Vagina (tissue), 2 donors: ENCODE measurements around the gene STAT2. TPM values are rescaled to one million over a fixed set of nuclear protein-coding genes. Genes with fewer than 3 reads are reported as not detected.
"Not testable (repeated sequence)": the region's sequence is repeated elsewhere in the genome, so short reads cannot be mapped to it uniquely, and the experiment has no call there.

Source experiments
- DNase-seq, 2 donors: peaks; one replicate each; pipeline ENCODE4 v3.0.0-alpha.2; 2017; ENCODE audit errors: extremely low spot score in 2 of 2
- H3K27ac ChIP-seq: fragments of 200-600 bp; sonication (generic); one replicate; pipeline ENCODE4 v1.5.1; 2019
- H3K27me3 ChIP-seq: fragments of 200-600 bp; sonication (generic); one replicate; pipeline ENCODE4 v1.5.1; 2019
- H3K36me3 ChIP-seq, 2 donors: fragments of 200-600 bp; sonication (generic); one replicate each; pipeline ENCODE4 v1.5.1; 2017 to 2019
- H3K4me1 ChIP-seq: fragments of 200-600 bp; sonication (generic); one replicate; pipeline ENCODE4 v1.5.1; 2019
- H3K4me3 ChIP-seq, 2 donors: fragments of 200-600 bp; sonication (generic); 1 replicate in 1 of 2; 2 replicates in 1 of 2; pipeline ENCODE4 v1.5.1; 2016 to 2019
- H3K9me3 ChIP-seq: fragments of 200-600 bp; sonication (generic); one replicate; pipeline ENCODE4 v1.5.1; 2019
- POLR2A ChIP-seq, 2 donors: fragments of 450-650 bp; IDR thresholded peaks; one replicate each; pipeline ENCODE4 v1.6.1; 2017; ENCODE audit warnings: antibody characterized with exemption in 2 of 2, mild to moderate bottlenecking in 2 of 2, moderate library complexity in 2 of 2
- POLR2AphosphoS5 ChIP-seq, 2 donors: sonication (generic); formaldehyde crosslinking; IDR thresholded peaks; one replicate each; pipeline ENCODE4 v1.9.0; 2017; ENCODE audit warnings: antibody characterized with exemption in 2 of 2, mild to moderate bottlenecking in 2 of 2, low read depth in 1 of 2; ENCODE audit not compliant: insufficient read depth in 1 of 2
- intact Hi-C: fragments of 100-400 bp; cut with DNase I; formaldehyde crosslinking; loops from one replicate; pipeline ENCODE4 v1.15.1; 2023
- total RNA-seq: library from RNA; depleted of rRNA; stranded (reverse); fragments of >200 nt; gene quantifications from one replicate; pipeline ENCODE4 v1.2.3, GENCODE V29; 2016
- TF ChIP-seq, protein P1 (sequence below), 3 experiments: fragments of 450-650 bp in 2 of 3; fragments of 200-600 bp in 1 of 3; sonication (generic) in 1 of 3; IDR thresholded peaks; one replicate each; pipeline ENCODE4 v1.5.1; 2017 to 2019; ENCODE audit warnings: antibody characterized with exemption in 3 of 3, mild to moderate bottlenecking in 2 of 3, moderate library complexity in 2 of 3

STAT2 gene
- total RNA-seq, 1 donor from 2014 or later = 109 TPM

DNA sequence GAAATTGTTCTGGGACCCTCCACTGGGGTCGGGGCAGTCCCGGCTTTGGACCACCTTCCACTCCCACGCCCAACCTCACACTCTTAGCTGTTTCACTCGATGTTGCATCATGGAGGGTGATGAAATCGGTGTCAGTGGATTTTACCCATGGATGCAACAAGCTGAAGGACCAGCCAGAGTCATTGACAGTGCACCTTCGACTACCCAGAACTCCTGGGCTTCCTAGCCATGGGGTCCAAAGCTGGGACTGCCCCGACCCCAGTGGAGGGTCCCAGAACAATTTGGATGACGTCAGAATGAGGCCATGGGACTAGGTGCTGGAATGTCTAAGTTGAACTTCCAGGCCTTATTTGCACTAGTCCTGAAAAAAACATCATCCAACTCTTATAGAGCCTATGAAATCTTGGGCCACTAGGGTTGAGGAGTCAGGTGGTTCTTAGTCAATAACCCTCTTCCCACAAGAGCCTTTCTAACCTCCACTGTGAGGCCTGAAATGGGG is 22.1 kb downstream of the STAT2 start:
- Histone ChIP-seq H3K4me3 (no peak overlapping the region), H3K9me3 (no peaks in the 10 kb centered on the region), H3K4me1 (peaks cover 12% of the 10 kb centered on the region), H3K36me3 (peaks cover 0 to 11% of the 10 kb centered on the region in 2 donors), H3K27ac (no peak overlapping the region), H3K27me3 (no peaks in the 10 kb centered on the region)
- DNase-seq = no peak
- intact Hi-C loops = no loop called here
- TF ChIP-seq, protein P1, sequence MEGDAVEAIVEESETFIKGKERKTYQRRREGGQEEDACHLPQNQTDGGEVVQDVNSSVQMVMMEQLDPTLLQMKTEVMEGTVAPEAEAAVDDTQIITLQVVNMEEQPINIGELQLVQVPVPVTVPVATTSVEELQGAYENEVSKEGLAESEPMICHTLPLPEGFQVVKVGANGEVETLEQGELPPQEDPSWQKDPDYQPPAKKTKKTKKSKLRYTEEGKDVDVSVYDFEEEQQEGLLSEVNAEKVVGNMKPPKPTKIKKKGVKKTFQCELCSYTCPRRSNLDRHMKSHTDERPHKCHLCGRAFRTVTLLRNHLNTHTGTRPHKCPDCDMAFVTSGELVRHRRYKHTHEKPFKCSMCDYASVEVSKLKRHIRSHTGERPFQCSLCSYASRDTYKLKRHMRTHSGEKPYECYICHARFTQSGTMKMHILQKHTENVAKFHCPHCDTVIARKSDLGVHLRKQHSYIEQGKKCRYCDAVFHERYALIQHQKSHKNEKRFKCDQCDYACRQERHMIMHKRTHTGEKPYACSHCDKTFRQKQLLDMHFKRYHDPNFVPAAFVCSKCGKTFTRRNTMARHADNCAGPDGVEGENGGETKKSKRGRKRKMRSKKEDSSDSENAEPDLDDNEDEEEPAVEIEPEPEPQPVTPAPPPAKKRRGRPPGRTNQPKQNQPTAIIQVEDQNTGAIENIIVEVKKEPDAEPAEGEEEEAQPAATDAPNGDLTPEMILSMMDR (IDR thresholded peaks at IDR 0.05) = no peak
- TF ChIP-seq POLR2AphosphoS5 (IDR thresholded peaks at IDR 0.05; ENCODE audit: insufficient read depth in 1 of 2, low read depth in 1 of 2) = no peak
- no peak for TF ChIP-seq POLR2A (IDR thresholded peaks at IDR 0.05)

GRCh38 chr12:56336361-56337167 is 23.3 kb downstream of the STAT2 start:
- no peak overlapping the region for H3K27ac ChIP-seq
- H3K4me1 ChIP-seq = peaks cover 18% of the 10 kb centered on the region
- intact Hi-C loops = no loop called here
- H3K9me3 ChIP-seq = no peaks in the 10 kb centered on the region
- no peaks in the 10 kb centered on the region for H3K36me3 ChIP-seq
- TF ChIP-seq POLR2AphosphoS5 (IDR thresholded peaks at IDR 0.05; ENCODE audit: insufficient read depth in 1 of 2, low read depth in 1 of 2) = no peak
- TF ChIP-seq POLR2A (IDR thresholded peaks at IDR 0.05) = no peak
- TF ChIP-seq, protein P1 (IDR thresholded peaks at IDR 0.05) = no peak
- DNase-seq = no peak
- H3K4me3 ChIP-seq = no peak overlapping the region
- H3K27me3 ChIP-seq = no peaks in the 10 kb centered on the region

- H3K4me3 ChIP-seq, H3K27ac ChIP-seq, H3K9me3 ChIP-seq, H3K27me3 ChIP-seq, H3K36me3 ChIP-seq, intact Hi-C loops, DNase-seq: not testable (repeated sequence)
- H3K4me1 ChIP-seq = peaks cover 18% of the 10 kb centered on the region
These were observed 24.4 kb downstream of the STAT2 start for GRCh38 chr12:56335527-56335926.

DNA sequence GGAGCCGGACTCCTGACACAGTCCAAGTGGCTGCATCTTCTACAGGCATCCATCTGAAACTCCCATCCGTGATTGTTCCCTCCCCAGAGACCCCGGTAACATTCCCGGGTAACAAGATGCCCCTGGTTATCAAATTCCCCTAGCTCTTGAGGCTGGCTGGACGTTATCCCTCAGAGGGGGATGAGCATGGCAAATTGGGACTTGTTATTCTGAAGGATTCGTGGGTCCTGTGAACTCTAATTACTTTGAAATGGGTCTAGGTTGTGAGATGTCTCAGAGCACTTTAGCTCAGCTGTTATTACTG is 25.5 kb downstream of the STAT2 start:
- H3K9me3 ChIP-seq = no peaks in the 10 kb centered on the region
- peak overlapping the region; percentile 93 for H3K27ac ChIP-seq
- no peaks in the 10 kb centered on the region for H3K27me3 ChIP-seq
- DNase-seq = no peak
- no peaks in the 10 kb centered on the region for H3K36me3 ChIP-seq
- intact Hi-C loops = no loop called here
- H3K4me1 ChIP-seq = peaks cover 18% of the 10 kb centered on the region
- H3K4me3 ChIP-seq = peak overlapping the region; percentile 62 to 82
- TF ChIP-seq POLR2A (IDR thresholded peaks at IDR 0.05) (no peak), POLR2AphosphoS5 (IDR thresholded peaks at IDR 0.05; ENCODE audit: insufficient read depth in 1 of 2, low read depth in 1 of 2) (no peak)
- TF ChIP-seq, protein P1 (IDR thresholded peaks at IDR 0.05) = no peak

DNA sequence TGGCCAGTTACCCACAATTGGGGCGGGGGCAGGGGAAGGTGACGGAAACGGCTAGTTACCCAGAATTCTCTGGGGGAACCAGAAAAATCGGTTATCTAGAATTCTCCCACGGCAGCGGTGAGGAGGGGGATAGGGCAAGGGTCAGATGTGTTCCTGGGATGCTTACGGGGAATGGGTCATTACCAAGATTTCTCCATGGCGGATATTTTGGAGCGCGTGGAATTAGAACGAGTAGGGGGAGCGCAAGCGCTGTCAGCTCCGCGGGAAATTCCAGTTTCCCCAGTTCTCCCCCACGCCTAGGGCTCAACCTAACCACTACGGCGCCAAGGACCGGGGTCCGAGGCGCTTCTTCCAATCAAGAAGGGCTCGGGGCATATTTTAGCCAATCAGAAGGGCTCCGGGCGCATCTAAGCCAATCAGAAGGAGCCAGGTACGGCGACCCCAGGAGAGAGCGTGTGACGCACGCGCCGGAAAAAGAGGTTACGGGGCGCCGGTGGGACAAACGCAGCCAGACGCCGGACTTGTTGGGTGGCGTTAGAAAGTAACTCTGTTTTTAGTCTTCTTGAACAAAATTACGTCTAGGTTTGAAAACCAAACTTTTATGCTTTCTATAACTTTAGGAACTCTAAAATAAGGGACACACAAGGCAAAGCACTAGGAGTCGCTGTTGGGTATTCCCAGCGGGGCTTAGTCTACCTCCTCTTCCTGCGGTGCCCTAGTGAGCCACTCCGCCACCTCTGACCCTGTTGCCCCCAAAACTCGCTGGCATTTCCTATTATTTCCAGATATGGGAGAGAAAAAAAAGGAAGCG is 26.0 kb downstream of the STAT2 start, which contains the start of gene PAN2:
TSS of gene PAN2 (minus strand) at position 322 of the 811 bp plus-strand sequence. CDS start 906 bp downstream, outside the sequence.
- Histone ChIP-seq H3K4me1 (peaks cover 18% of the 10 kb centered on the region), H3K36me3 (no peaks in the 10 kb centered on the region), H3K27me3 (no peaks in the 10 kb centered on the region), H3K27ac (peak within 1 kb of the TSS; percentile 93), H3K9me3 (no peaks in the 10 kb centered on the region), H3K4me3 (peak within 1 kb of the TSS; percentile 62 to 82)
- intact Hi-C loops = no loop called here
- peak in 1 of 2 donors; percentile 97 for DNase-seq
- peak; percentile 95 for TF ChIP-seq POLR2AphosphoS5 (IDR thresholded peaks at IDR 0.05; ENCODE audit: insufficient read depth in 1 of 2, low read depth in 1 of 2)
- TF ChIP-seq POLR2A (IDR thresholded peaks at IDR 0.05) = peak in 1 of 2 donors; percentile 58
- TF ChIP-seq, protein P1 (IDR thresholded peaks at IDR 0.05) = peak; percentile 11 to 75 (median 39)
